WERI-Rb-1 (cell line): Measurements from ENCODE around the gene TPST2.

Source experiments
- DNase-seq: peaks from one replicate; pipeline ENCODE4 v3.0.0-alpha.2; 2020
- H3K27ac ChIP-seq: fragments of 250-450 bp; sonication (Bioruptor Pico); 2 replicates; pipeline ENCODE4 v1.5.1; 2020; ENCODE audit warnings: mild to moderate bottlenecking, moderate library complexity
- H3K27me3 ChIP-seq: fragments of 250-450 bp; sonication (Bioruptor Pico); 2 replicates; pipeline ENCODE4 v1.5.1; 2021; ENCODE audit warnings: mild to moderate bottlenecking, low read depth, moderate library complexity; ENCODE audit not compliant: insufficient read depth, severe bottlenecking
- H3K36me3 ChIP-seq: fragments of 250-450 bp; sonication (Bioruptor Pico); 2 replicates; pipeline ENCODE4 v1.5.1; 2020; ENCODE audit warnings: mild to moderate bottlenecking, moderate library complexity
- H3K4me3 ChIP-seq: 2 replicates; pipeline ENCODE4 v1.5.1; 2011; ENCODE audit warnings: low read depth, mild to moderate bottlenecking, control low read depth, low read length
- H3K9me3 ChIP-seq: fragments of 250-450 bp; sonication (Bioruptor Pico); 2 replicates; pipeline ENCODE4 v1.5.1; 2021; ENCODE audit warnings: mild to moderate bottlenecking, moderate library complexity; ENCODE audit not compliant: severe bottlenecking
- CTCF ChIP-seq: IDR thresholded peaks from 2 replicates; pipeline ENCODE4 v1.5.1; 2011; ENCODE audit warnings: low read depth, mild to moderate bottlenecking, control low read depth, inconsistent platforms, low read length

TPST2 gene

GRCh38 chr22:26522012-26522411 is 67.9 kb downstream of the TPST2 start:
- no peaks in the 10 kb centered on the region for H3K27me3 ChIP-seq
- DNase-seq, result no peak
- no peaks in the 10 kb centered on the region for H3K9me3 ChIP-seq
- no peak overlapping the region for H3K27ac ChIP-seq
- no peak for TF ChIP-seq CTCF
- H3K4me3 ChIP-seq, result no peak overlapping the region
- no peaks in the 10 kb centered on the region; the same call in 1 of the 2 replicates for H3K36me3 ChIP-seq

GRCh38 chr22:26517429-26517828 is 72.5 kb downstream of the TPST2 start:
- no peak overlapping the region for H3K4me3 ChIP-seq
- H3K27ac ChIP-seq, result no peak overlapping the region
- no peaks in the 10 kb centered on the region for H3K9me3 ChIP-seq
- no peaks in the 10 kb centered on the region for H3K27me3 ChIP-seq
- no peak for TF ChIP-seq CTCF
- no peak for DNase-seq
- no peaks in the 10 kb centered on the region for H3K36me3 ChIP-seq

- no peaks in the 10 kb centered on the region for H3K9me3 ChIP-seq
- no peak overlapping the region for H3K4me3 ChIP-seq
- no peak for DNase-seq
- TF ChIP-seq CTCF, result no peak
- no peak overlapping the region for H3K27ac ChIP-seq
- H3K36me3 ChIP-seq, result no peaks in the 10 kb centered on the region
- no peaks in the 10 kb centered on the region for H3K27me3 ChIP-seq
Measured at GRCh38 chr22:26516503-26516902, 73.4 kb downstream of the TPST2 start.

- Histone ChIP-seq H3K4me3 (no peak overlapping the region), H3K36me3 (no peaks in the 10 kb centered on the region), H3K9me3 (no peaks in the 10 kb centered on the region), H3K27me3 (no peaks in the 10 kb centered on the region), H3K27ac (no peak overlapping the region)
- no peak for DNase-seq
- no peak for TF ChIP-seq CTCF
Measured at GRCh38 chr22:26515931-26516330, 74.0 kb downstream of the TPST2 start.

- TF ChIP-seq CTCF, result no peak
- no peak for DNase-seq
- no peak overlapping the region for H3K27ac ChIP-seq
- H3K36me3 ChIP-seq, result peaks cover 6% of the 10 kb centered on the region
- no peaks in the 10 kb centered on the region for H3K27me3 ChIP-seq
- no peak overlapping the region for H3K4me3 ChIP-seq
- no peaks in the 10 kb centered on the region for H3K9me3 ChIP-seq
Measured at GRCh38 chr22:26514419-26515161, 75.3 kb downstream of the TPST2 start.

GRCh38 chr22:26513838-26514237 is 76.1 kb downstream of the TPST2 start:
- Histone ChIP-seq H3K36me3 (peaks cover 13% of the 10 kb centered on the region), H3K9me3 (no peaks in the 10 kb centered on the region), H3K4me3 (no peak overlapping the region), H3K27ac (no peak overlapping the region), H3K27me3 (no peaks in the 10 kb centered on the region)
- no peak for TF ChIP-seq CTCF
- DNase-seq, result no peak
